Glomerular endothelial cell (primary cell): ENCODE results near the gene DSG2. TPM values are rescaled to one million over a fixed set of nuclear protein-coding genes. Genes with fewer than 3 reads are reported as not detected.
"Not testable (repeated sequence)": the region's sequence is repeated elsewhere in the genome, so short reads cannot be mapped to it uniquely, and the experiment has no call there.

Experiments used
- DNase-seq: peaks from one replicate; pipeline ENCODE4 v3.0.0-alpha.2; 2011; ENCODE audit warnings: low read depth, low spot score; ENCODE audit errors: extremely low read depth
- total RNA-seq: library from RNA; depleted of rRNA; stranded (reverse); fragments of >200 nt; gene quantifications from 2 replicates; pipeline ENCODE4 v1.2.3, GENCODE V29; 2015

Gene DSG2
- total RNA-seq, 1 donor from 2014 or later: 15.5 TPM

GRCh38 chr18:31498574-31499524 is 872 bp downstream of the DSG2 start:
- DNase-seq: no peak

GRCh38 chr18:31500051-31500688 is 2.2 kb downstream of the DSG2 start:
- no peak for DNase-seq

GRCh38 chr18:31503011-31503410 is 5.0 kb downstream of the DSG2 start:
- DNase-seq: no peak

DNA sequence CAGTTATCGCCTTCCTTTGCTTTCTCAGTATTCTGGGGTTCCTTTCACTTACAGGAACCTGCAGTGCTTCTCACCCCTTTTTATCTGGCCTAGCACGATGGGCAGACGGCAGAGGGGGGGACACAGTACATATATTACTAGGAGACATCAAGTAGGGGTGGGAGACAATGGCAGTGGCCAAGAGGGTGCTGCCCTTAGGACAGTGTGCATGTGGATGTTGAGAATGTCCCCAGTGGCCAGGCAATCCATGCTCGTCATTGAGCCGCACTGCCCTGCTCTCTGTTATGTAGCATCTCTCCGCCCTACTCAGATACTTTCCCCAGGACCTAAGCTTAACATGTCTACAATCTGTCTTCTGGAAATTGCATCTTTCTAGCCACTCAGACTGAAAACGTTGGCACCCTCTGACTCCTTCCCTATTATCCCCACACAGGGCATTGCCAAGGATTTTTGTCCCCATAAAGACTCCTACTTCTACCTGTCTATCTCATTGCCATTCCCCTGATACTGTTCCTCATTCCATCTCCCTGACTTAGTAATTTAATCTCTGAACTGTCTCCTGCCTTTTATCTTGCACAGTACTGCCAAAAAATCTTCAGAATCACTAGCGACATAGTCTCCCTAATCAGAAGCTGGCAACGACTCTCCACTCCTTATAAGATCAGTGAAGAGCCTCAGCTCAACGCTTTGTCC is 6.6 kb downstream of the DSG2 start:
- no peak for DNase-seq

GRCh38 chr18:31505156-31505555 is 7.2 kb downstream of the DSG2 start:
- DNase-seq: no peak

- DNase-seq: no peak
Measured at GRCh38 chr18:31506024-31506742, 8.2 kb downstream of the DSG2 start.

DNA sequence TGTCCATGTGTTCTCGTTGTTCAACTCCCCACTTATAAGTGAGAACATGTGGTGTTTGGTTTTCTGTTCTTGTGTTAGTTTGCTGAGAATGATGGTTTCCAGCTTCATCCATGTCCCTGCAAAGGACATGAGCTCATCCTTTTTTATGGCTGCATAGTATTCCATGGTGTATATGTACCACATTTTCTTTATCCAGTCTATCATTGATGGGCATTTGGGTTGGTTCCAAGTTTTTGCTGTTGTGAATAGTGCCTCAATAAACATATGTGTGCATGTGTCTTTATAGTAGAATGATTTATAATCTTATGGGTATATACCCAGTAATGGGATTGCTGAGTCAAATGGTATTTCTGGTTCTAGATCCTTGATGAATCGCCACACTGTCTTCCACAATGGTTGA is 9.1 kb downstream of the DSG2 start:
- DNase-seq: not testable (repeated sequence)

GRCh38 chr18:31508781-31509180 is 10.8 kb downstream of the DSG2 start:
- no peak for DNase-seq

GRCh38 chr18:31509571-31509970 is 11.6 kb downstream of the DSG2 start:
- DNase-seq: no peak

- DNase-seq: no peak
Measured at GRCh38 chr18:31510319-31510718, 12.3 kb downstream of the DSG2 start.

GRCh38 chr18:31511098-31511497 is 13.1 kb downstream of the DSG2 start:
- DNase-seq: no peak

- no peak for DNase-seq
Measured at GRCh38 chr18:31512203-31512764, 14.3 kb downstream of the DSG2 start.

DNA sequence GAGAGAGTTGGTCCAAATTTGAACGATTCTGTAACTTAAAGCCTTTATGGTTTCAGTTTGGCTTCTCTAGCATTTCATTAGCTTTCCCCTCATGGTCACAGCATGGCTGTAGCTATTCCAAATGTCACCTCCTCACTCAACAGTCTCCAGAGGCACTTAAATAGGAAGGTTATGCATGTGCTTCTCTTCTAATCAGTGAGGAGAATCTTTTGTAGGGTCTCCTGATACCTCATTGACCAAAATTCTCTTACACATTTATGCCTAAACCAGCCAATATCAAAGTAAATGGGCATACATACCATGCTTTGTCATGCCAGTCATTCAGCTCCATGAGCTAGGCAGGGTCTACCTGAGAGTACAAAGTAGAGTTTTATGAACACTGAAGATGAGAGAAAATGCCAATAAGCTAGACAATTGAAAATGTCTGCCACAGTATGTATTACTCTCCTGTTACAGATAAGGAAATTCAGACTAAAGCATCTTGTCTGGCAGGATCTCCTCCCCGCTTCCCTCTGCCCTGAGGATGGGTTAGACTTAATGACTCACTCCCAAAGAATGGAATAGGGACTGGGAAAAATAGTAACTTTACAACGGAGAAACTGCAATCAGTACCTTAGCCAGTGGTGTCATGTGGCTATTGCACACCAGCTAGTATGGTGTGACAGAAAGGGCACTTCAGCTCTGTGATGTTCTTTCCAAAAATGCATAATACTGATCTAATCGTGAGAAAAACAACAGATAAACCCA is 15.4 kb downstream of the DSG2 start:
- no peak for DNase-seq

DNA sequence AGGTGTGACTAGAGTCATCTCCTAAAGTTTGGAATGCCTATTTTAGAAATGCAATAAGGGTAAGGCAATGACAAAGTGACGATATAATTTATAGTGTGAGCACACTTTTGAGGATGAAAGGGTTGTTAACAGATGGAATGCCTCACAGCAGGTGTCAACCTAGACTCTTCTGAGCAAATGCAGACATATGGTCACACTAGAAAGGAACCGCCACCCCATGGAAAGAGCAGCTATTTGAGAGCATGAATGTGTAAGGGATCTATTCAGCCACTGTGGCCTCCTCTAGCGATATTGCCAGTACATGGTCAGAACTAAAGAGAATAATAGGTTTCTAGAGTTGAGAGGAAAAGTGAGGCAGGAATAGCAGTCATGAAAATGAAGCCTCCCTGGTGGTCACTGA is 18.5 kb downstream of the DSG2 start:
- DNase-seq: no peak

GRCh38 chr18:31526374-31526773 is 28.4 kb downstream of the DSG2 start:
- DNase-seq: no peak

- no peak for DNase-seq
Measured at GRCh38 chr18:31533236-31533635, 35.3 kb downstream of the DSG2 start.

GRCh38 chr18:31538837-31539236 is 40.9 kb downstream of the DSG2 start:
- no peak for DNase-seq

- no peak for DNase-seq
Measured at GRCh38 chr18:31546476-31546875, 48.5 kb downstream of the DSG2 start.

- DNase-seq: no peak
Measured at GRCh38 chr18:31548853-31549252, 50.9 kb downstream of the DSG2 start.

DNA sequence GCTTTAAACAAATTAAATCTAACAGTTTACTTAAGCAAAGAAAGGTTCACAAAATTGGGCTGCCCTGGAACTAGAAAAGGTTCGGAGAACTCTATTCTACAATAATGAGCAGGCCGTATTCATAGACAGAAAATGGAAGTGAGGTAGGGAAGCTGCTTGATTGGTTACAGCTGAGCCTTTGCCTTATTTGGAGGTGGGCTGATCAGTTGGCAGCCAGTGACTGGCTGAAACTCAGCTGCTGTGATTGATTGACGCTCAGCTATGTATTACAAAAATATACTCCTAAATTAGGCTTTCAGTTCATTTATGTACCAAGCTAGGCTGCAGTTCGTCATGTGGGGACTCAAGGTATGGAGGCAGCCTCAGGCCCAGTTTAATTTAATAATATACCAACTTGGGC is 51.4 kb downstream of the DSG2 start:
- no peak for DNase-seq
